ENCODE measurements around the gene NT5E.

Gene NT5E

DNA sequence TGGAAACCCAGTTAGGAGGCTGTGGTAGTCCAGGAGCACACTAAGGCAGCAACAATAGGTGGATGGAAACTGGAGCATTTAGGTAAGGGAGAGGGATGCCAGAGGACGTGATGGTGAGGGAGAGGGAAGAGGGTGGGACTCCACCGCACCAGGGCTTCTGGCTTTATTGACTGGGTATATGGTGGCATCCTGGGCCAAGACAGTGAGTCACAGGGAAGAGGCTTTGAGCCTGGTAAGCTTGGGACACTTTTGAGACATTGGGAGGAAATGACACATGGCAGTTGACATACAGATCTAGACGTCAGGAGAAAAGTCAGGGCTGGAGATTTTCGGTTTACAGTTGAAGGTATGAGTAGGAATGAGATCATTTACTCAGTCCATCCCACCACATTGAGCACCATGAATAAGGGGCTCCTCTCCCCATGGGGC lies 14.9 kb downstream of the NT5E start (continued):
- TF ChIP-seq, protein P1, sequence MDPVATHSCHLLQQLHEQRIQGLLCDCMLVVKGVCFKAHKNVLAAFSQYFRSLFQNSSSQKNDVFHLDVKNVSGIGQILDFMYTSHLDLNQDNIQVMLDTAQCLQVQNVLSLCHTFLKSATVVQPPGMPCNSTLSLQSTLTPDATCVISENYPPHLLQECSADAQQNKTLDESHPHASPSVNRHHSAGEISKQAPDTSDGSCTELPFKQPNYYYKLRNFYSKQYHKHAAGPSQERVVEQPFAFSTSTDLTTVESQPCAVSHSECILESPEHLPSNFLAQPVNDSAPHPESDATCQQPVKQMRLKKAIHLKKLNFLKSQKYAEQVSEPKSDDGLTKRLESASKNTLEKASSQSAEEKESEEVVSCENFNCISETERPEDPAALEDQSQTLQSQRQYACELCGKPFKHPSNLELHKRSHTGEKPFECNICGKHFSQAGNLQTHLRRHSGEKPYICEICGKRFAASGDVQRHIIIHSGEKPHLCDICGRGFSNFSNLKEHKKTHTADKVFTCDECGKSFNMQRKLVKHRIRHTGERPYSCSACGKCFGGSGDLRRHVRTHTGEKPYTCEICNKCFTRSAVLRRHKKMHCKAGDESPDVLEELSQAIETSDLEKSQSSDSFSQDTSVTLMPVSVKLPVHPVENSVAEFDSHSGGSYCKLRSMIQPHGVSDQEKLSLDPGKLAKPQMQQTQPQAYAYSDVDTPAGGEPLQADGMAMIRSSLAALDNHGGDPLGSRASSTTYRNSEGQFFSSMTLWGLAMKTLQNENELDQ (tag by site-specific recombination; IDR thresholded peaks at IDR 0.05; ENCODE audit: low read depth) = no peak
- TF ChIP-seq HOXD13 (CRISPR knock-in tag; IDR thresholded peaks at IDR 0.05; ENCODE audit: borderline replicate concordance) (no peak), MEIS1 (CRISPR knock-in tag; IDR thresholded peaks at IDR 0.05; ENCODE audit: borderline replicate concordance) (no peak), ZNF626 (tag by site-specific recombination; IDR thresholded peaks at IDR 0.05) (no peak), SP7 (tag by site-specific recombination; IDR thresholded peaks at IDR 0.05) (peak; percentile 43; the same call in 1 of the 2 replicates), ZNF311 (tag by site-specific recombination; IDR thresholded peaks at IDR 0.05; ENCODE audit: borderline replicate concordance) (no peak)

DNA sequence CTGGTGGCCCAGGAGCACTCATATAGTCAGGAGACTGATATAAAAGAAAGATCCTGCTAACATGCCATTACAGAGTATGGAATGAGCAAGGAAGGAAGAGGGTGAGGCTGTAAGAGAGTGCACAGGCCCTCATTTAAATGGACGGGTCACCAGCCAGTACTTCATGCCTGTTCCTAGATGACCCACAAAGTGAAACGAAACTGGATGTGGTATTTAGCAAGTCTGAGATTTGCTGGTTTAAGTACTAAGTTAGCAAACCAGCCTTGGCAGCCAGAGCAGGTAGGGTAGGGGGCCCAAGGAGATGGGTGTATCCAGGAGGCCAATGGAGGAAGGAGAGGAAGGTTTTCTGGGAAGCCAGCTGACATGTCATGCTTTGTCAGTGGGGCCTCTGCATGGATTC lies 15.9 kb downstream of the NT5E start:
- no peak overlapping the region for H3K27ac ChIP-seq (ENCODE audit: extremely low read depth, low read depth, low read length)
- CTCF ChIA-PET = interaction anchor here (0.7 to 5.7 kb wide), 3 partner anchors 16 to 108 kb away, joined by 3 to 58 read pairs (median 8); no protein-coding TSS in a partner anchor

DNA sequence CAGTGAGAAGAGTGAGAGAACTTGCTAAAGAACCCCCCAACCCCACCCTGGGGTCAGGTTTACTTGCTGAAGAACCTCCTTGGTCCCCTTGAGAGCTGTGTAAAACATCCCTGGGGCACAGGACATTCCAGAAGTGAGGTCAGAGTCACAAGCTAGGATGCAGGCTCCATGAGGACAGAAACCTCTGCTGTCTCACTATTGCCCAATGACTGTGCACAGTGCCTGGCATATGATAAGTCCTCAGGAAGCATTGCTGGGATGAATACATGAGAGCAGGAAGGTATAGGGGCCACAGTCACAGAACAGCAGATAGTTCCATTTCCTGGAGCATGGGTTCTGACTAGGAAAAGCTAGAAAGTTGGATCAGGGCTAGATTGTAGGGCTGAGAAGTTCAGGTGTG lies 18.4 kb downstream of the NT5E start:
- no peak overlapping the region for H3K4me3 ChIP-seq (ENCODE audit: low read depth, low read length)
- ChIA-PET POLR2A (interaction anchor here (1.2 kb wide), 1 partner anchor 21 kb away, joined by 8 read pairs; no protein-coding TSS in a partner anchor), CTCF (interaction anchor here (1.8 to 5.7 kb wide), 2 partner anchors 14 to 113 kb away, joined by 7 to 58 read pairs; no protein-coding TSS in a partner anchor)
- no peaks in the 10 kb centered on the region for H3K9me3 ChIP-seq (ENCODE audit: control insufficient read depth, insufficient read depth, low read depth, low read length)
- no peaks in the 10 kb centered on the region for H3K36me3 ChIP-seq (ENCODE audit: control insufficient read depth in 2 of 2, insufficient read depth in 1 of 2, low read length in 2 of 2)
- H3K27ac ChIP-seq (ENCODE audit: extremely low read depth, low read depth, low read length) = no peak overlapping the region
- H3K4me1 ChIP-seq (ENCODE audit: control insufficient read depth, insufficient read depth, low read length) = no peaks in the 10 kb centered on the region
- no peak for TF ChIP-seq ZNF138 (tag by site-specific recombination; IDR thresholded peaks at IDR 0.05; ENCODE audit: borderline replicate concordance)
- no peak for TF ChIP-seq ZNF624 (tag by site-specific recombination; IDR thresholded peaks at IDR 0.05)
- no peak for TF ChIP-seq ZNF473 (tag by site-specific recombination; IDR thresholded peaks at IDR 0.05)
- TF ChIP-seq ZNF274 (IDR thresholded peaks at IDR 0.05; ENCODE audit: low read length) = no peak
- TF ChIP-seq ZNF274 (tag by site-specific recombination; IDR thresholded peaks at IDR 0.05; ENCODE audit: borderline replicate concordance) = no peak
- TF ChIP-seq, protein P2, sequence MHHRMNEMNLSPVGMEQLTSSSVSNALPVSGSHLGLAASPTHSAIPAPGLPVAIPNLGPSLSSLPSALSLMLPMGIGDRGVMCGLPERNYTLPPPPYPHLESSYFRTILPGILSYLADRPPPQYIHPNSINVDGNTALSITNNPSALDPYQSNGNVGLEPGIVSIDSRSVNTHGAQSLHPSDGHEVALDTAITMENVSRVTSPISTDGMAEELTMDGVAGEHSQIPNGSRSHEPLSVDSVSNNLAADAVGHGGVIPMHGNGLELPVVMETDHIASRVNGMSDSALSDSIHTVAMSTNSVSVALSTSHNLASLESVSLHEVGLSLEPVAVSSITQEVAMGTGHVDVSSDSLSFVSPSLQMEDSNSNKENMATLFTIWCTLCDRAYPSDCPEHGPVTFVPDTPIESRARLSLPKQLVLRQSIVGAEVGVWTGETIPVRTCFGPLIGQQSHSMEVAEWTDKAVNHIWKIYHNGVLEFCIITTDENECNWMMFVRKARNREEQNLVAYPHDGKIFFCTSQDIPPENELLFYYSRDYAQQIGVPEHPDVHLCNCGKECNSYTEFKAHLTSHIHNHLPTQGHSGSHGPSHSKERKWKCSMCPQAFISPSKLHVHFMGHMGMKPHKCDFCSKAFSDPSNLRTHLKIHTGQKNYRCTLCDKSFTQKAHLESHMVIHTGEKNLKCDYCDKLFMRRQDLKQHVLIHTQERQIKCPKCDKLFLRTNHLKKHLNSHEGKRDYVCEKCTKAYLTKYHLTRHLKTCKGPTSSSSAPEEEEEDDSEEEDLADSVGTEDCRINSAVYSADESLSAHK (tag by site-specific recombination; IDR thresholded peaks at IDR 0.05) = no peak

More for the DNA sequence above, 15.9 kb downstream of the NT5E start:
- POLR2A ChIA-PET = no interaction called here
- Histone ChIP-seq H3K4me3 (ENCODE audit: low read depth, low read length) (no peak overlapping the region), H3K4me1 (ENCODE audit: control insufficient read depth, insufficient read depth, low read length) (no peaks in the 10 kb centered on the region), H3K9me3 (ENCODE audit: control insufficient read depth, insufficient read depth, low read depth, low read length) (no peaks in the 10 kb centered on the region), H3K36me3 (ENCODE audit: control insufficient read depth in 2 of 2, insufficient read depth in 1 of 2, low read length in 2 of 2) (no peaks in the 10 kb centered on the region)
- TF ChIP-seq ZNF670 (tag by site-specific recombination; IDR thresholded peaks at IDR 0.05; ENCODE audit: low read depth) (no peak), SETDB1 (IDR thresholded peaks at IDR 0.05; ENCODE audit: insufficient read length, low read length) (no peak), ZNF571 (tag by site-specific recombination; IDR thresholded peaks at IDR 0.05) (no peak), GLI4 (tag by site-specific recombination; IDR thresholded peaks at IDR 0.05) (no peak), ZNF626 (tag by site-specific recombination; IDR thresholded peaks at IDR 0.05) (no peak), ZNF174 (tag by site-specific recombination; IDR thresholded peaks at IDR 0.05) (no peak), ZNF426 (tag by site-specific recombination; IDR thresholded peaks at IDR 0.05) (no peak), ZNF366 (tag by site-specific recombination; conservative IDR thresholded peaks at IDR 0.05) (no peak), ZNF623 (tag by site-specific recombination; IDR thresholded peaks at IDR 0.05) (no peak), ZNF433 (tag by site-specific recombination; IDR thresholded peaks at IDR 0.05; ENCODE audit: low read depth) (no peak), ZNF155 (tag by site-specific recombination; IDR thresholded peaks at IDR 0.05) (no peak), ZNF391 (tag by site-specific recombination; IDR thresholded peaks at IDR 0.05; ENCODE audit: borderline replicate concordance, low read depth) (no peak), ZNF266 (tag by site-specific recombination; IDR thresholded peaks at IDR 0.05; ENCODE audit: low read depth) (no peak)
- TF ChIP-seq, protein P3, sequence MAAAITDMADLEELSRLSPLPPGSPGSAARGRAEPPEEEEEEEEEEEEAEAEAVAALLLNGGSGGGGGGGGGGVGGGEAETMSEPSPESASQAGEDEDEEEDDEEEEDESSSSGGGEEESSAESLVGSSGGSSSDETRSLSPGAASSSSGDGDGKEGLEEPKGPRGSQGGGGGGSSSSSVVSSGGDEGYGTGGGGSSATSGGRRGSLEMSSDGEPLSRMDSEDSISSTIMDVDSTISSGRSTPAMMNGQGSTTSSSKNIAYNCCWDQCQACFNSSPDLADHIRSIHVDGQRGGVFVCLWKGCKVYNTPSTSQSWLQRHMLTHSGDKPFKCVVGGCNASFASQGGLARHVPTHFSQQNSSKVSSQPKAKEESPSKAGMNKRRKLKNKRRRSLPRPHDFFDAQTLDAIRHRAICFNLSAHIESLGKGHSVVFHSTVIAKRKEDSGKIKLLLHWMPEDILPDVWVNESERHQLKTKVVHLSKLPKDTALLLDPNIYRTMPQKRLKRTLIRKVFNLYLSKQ (tag by site-specific recombination; IDR thresholded peaks at IDR 0.05; ENCODE audit: borderline replicate concordance) = no peak
- TF ChIP-seq, protein P4, sequence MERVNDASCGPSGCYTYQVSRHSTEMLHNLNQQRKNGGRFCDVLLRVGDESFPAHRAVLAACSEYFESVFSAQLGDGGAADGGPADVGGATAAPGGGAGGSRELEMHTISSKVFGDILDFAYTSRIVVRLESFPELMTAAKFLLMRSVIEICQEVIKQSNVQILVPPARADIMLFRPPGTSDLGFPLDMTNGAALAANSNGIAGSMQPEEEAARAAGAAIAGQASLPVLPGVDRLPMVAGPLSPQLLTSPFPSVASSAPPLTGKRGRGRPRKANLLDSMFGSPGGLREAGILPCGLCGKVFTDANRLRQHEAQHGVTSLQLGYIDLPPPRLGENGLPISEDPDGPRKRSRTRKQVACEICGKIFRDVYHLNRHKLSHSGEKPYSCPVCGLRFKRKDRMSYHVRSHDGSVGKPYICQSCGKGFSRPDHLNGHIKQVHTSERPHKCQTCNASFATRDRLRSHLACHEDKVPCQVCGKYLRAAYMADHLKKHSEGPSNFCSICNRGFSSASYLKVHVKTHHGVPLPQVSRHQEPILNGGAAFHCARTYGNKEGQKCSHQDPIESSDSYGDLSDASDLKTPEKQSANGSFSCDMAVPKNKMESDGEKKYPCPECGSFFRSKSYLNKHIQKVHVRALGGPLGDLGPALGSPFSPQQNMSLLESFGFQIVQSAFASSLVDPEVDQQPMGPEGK (tag by site-specific recombination; IDR thresholded peaks at IDR 0.05) = no peak
- TF ChIP-seq, protein P5, sequence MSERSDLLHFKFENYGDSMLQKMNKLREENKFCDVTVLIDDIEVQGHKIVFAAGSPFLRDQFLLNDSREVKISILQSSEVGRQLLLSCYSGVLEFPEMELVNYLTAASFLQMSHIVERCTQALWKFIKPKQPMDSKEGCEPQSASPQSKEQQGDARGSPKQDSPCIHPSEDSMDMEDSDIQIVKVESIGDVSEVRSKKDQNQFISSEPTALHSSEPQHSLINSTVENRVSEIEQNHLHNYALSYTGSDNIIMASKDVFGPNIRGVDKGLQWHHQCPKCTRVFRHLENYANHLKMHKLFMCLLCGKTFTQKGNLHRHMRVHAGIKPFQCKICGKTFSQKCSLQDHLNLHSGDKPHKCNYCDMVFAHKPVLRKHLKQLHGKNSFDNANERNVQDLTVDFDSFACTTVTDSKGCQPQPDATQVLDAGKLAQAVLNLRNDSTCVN (tag by site-specific recombination; optimal IDR thresholded peaks at IDR 0.05) = no peak
